GM10248 (cell line): ENCODE data around the gene PROZ.

Source experiments
- CTCF ChIA-PET: fragments of 300-600 bp; sonication (Branson Sonifier 250); formaldehyde crosslinking; extraction: SDS; loops from one replicate; lab custom pipeline; 2021; ENCODE audit warnings: antibody characterized with exemption; lab: Yijun Ruan, JAX
- POLR2A ChIA-PET: fragments of 350-650 bp; sonication (Branson Sonifier 250); formaldehyde crosslinking; extraction: SDS; loops from one replicate; lab custom pipeline; 2020; ENCODE audit warnings: antibody characterized with exemption; lab: Yijun Ruan, JAX
- DNase-seq: peaks from one replicate; pipeline ENCODE4 v3.0.0; 2012; ENCODE audit errors: extremely low spot score
- TF ChIP-seq, protein P1 (sequence below): IDR thresholded peaks from 2 replicates; pipeline ENCODE4 v1.5.1; 2012; ENCODE audit warnings: mild to moderate bottlenecking, low read depth; ENCODE audit errors: extremely low read depth, missing control alignments, control extremely low read depth

PROZ gene

DNA sequence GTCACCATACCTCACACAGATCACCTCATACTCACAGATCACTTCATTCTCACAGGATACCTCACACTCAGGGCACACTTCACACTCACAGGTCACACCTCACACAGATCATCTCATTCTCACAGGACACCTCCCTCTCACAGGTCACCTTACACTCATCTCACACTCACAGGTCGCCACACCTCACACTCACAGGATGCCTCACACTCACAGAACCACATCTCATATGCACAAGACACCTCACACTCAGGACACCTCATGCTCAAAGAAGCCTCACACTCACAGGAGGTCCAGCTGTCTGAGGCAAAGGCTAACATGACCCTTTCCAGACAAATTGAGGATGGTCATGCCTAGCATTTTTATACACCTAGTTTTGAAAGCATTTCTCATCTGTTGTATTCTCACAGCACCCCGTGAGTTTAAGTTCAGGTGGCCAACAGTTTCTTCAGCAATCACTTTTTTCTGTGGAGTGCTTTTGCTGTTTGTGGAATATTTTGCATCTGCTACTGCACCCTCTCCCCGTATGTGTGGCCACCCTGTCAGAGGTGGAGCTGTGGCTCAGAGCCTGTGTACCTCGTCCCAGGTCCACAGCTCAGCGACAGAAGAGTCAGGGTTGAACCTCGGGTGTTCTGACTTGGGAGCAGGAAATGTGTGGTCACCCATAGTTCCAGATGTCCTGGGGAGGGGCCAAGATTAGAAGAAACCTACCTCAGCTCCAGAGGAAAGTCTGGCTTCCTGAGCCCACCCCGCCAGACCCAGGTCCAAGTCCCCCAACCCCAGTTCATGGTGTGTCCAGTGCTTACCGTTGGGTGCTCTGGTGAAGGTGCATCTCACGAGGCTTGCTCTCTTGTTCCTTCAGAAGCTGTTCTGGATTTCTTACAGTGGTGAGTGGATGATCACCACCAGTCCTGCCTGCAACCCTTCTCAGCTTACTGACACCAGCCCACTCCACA, 45.3 kb upstream of the PROZ start:
- ChIA-PET CTCF (no interaction called here), POLR2A (no interaction called here)

DNA sequence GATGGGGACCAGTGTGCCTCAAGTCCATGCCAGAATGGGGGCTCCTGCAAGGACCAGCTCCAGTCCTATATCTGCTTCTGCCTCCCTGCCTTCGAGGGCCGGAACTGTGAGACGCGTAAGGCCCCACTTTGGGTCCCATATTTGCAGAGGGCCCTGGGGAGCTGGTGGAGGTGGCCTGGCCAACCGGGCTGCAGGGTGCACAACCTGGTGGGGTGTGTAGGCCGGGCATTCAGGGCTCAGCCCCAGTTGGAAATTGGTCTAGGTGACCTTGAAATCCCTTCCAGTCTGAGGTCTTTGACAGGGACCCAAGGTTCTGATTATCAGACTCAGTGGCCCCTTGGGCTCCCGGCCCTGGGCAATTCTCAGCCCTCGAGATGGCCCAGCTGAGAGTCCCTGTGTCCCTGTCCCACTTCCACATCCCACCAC, 44.6 kb upstream of the PROZ start:
- DNase-seq = no peak
- ChIA-PET POLR2A (no interaction called here), CTCF (no interaction called here)
- TF ChIP-seq, protein P1, sequence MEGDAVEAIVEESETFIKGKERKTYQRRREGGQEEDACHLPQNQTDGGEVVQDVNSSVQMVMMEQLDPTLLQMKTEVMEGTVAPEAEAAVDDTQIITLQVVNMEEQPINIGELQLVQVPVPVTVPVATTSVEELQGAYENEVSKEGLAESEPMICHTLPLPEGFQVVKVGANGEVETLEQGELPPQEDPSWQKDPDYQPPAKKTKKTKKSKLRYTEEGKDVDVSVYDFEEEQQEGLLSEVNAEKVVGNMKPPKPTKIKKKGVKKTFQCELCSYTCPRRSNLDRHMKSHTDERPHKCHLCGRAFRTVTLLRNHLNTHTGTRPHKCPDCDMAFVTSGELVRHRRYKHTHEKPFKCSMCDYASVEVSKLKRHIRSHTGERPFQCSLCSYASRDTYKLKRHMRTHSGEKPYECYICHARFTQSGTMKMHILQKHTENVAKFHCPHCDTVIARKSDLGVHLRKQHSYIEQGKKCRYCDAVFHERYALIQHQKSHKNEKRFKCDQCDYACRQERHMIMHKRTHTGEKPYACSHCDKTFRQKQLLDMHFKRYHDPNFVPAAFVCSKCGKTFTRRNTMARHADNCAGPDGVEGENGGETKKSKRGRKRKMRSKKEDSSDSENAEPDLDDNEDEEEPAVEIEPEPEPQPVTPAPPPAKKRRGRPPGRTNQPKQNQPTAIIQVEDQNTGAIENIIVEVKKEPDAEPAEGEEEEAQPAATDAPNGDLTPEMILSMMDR = no peak

More for the DNA sequence above, 45.3 kb upstream of the PROZ start:
- TF ChIP-seq, protein P1 = no peak
- no peak for DNase-seq

DNA sequence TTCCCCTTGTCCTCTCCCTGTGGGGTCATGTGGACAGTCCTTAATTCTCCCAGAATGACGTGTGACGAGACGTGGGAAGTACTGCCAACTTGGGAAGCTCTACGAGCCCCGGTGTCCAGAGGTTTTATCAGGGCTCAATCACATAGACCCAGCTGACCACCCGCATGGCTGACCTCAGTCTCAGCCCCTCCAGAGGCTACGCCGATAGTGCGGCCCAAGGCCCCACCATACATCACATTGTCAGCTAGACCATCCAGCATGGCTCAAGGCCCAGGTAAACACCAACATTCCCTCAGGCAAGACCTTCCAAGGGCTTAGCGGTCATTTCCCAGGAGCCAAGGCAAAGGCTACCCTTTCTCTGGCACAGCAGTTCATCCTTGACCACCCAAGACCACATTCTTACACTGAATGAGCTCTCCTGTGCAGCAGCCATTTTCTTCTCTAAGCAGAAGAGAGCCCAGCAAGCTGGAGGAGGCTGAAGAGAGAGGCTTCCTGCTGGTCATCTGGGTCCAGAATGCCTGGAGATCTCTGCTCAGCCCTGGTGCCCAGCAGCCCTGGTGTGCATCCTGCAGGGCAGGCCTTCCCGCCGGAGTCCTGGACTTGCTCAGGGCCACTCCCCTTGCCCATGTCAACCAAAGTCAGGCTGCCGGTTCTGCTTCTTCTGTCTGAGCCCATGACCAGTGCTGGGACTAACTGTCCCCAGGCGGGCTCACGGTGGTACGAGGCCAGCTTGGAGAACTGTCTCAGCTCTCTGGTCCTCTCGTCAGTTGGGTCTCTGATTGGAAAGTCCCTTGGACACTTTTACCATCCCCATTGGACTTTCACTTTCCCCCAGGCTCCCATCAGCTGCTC, 43.7 kb upstream of the PROZ start:
- TF ChIP-seq, protein P1 = no peak
- CTCF ChIA-PET = no interaction called here

DNA sequence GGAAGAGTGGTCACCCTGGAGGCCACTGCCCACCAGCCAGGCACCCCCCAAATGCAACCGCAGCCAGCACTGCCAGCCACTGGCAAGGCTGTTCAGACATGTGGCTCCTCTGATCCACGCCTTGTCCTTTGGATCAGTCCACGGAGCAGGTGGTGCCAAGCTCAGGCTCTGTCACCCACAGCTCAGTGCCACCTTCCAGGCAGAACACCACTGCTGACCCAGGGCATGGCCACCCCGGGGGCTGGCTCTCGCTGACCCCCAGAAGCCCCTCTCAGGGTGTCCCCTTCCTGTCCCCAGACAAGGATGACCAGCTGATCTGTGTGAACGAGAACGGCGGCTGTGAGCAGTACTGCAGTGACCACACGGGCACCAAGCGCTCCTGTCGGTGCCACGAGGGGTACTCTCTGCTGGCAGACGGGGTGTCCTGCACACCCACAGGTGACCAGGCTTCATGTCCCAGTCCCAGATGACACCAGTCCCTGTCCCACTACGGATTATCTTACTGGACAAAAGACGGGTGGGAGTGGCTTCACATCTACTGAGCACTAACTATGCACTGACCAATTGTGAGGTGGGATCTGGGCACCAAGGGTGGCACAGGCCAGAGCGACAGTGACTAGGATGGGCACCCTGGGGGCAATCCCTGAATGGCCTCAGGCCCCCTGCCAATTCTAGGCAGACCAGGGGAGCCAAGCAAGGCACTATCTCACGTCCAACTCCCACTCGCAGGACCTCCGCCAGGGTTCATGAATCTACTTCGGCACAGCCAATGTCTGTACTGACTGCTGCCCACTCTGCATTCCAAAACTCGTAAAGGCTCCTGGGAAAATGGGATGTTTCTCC, 42.9 kb upstream of the PROZ start:
- ChIA-PET CTCF (no interaction called here), POLR2A (no interaction called here)
- DNase-seq = no peak
- TF ChIP-seq, protein P1 = no peak

More for the DNA sequence above, 43.7 kb upstream of the PROZ start:
- POLR2A ChIA-PET = no interaction called here
- DNase-seq = no peak

DNA sequence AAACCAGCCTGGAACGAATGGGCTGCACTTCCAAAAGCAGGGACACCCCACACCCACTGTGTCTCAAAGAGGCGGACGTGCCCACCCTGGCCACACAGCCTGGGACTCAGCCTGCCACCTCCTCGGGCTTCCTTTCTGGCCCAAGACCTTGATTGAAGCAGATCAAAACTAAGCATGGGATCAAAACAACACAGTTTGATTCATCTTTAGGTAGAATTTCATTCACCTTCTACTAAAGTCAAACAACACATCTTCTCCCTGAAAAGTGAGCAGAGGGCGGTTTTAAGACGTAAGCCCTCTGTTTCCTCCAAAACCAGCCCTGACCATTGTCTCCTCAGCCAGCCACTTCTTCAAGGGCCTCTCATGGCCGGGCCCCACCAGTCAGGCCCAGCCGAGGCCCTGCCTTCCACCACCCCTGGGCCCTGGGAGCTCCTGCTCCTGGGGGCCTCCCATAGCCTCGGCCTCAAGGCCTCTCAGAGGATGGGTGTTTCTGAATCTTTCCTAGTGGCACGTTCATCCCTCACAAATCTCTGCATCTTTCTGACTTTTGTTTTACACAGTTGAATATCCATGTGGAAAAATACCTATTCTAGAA, 42.1 kb upstream of the PROZ start:
- DNase-seq = no peak
- TF ChIP-seq, protein P1 = no peak
- ChIA-PET POLR2A (no interaction called here), CTCF (no interaction called here)
